ENCODE data around the gene FBLN7.
"Not testable (repeated sequence)": the region's sequence is repeated elsewhere in the genome, so short reads cannot be mapped to it uniquely, and the experiment has no call there.

FBLN7 gene, protein sequence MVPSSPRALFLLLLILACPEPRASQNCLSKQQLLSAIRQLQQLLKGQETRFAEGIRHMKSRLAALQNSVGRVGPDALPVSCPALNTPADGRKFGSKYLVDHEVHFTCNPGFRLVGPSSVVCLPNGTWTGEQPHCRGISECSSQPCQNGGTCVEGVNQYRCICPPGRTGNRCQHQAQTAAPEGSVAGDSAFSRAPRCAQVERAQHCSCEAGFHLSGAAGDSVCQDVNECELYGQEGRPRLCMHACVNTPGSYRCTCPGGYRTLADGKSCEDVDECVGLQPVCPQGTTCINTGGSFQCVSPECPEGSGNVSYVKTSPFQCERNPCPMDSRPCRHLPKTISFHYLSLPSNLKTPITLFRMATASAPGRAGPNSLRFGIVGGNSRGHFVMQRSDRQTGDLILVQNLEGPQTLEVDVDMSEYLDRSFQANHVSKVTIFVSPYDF
- long read RNA-seq, donor 1, partial matches to known transcripts = 0 of 1 reads
- long read RNA-seq, donor 1, other reads (novel, unspliced or antisense) = 0 of 1 reads
- long read RNA-seq, donor 2, partial matches to known transcripts = 0 of 2 reads
- long read RNA-seq, donor 2, other reads (novel, unspliced or antisense) = 0 of 2 reads
- long read RNA-seq, donor 3 = 0 reads
- long read RNA-seq, donor 4 = 0 reads
- long read RNA-seq, donor 5, partial matches to known transcripts = 0 of 4 reads
- long read RNA-seq, donor 5, other reads (novel, unspliced or antisense) = 0 of 4 reads
- long read RNA-seq, donor 6, transcript FBLN7-202 (8 exons, 2,301 nt) = major isoform, 5 of 5 reads
- long read RNA-seq, donor 6, partial matches to known transcripts = 0 of 5 reads
- long read RNA-seq, donor 6, other reads (novel, unspliced or antisense) = 0 of 5 reads
- long read RNA-seq, donor 7, partial matches to known transcripts = 0 of 5 reads
- long read RNA-seq, donor 7, other reads (novel, unspliced or antisense) = 0 of 5 reads
- long read RNA-seq, donor 8, partial matches to known transcripts = 0 of 2 reads
- long read RNA-seq, donor 8, other reads (novel, unspliced or antisense) = 0 of 2 reads

DNA sequence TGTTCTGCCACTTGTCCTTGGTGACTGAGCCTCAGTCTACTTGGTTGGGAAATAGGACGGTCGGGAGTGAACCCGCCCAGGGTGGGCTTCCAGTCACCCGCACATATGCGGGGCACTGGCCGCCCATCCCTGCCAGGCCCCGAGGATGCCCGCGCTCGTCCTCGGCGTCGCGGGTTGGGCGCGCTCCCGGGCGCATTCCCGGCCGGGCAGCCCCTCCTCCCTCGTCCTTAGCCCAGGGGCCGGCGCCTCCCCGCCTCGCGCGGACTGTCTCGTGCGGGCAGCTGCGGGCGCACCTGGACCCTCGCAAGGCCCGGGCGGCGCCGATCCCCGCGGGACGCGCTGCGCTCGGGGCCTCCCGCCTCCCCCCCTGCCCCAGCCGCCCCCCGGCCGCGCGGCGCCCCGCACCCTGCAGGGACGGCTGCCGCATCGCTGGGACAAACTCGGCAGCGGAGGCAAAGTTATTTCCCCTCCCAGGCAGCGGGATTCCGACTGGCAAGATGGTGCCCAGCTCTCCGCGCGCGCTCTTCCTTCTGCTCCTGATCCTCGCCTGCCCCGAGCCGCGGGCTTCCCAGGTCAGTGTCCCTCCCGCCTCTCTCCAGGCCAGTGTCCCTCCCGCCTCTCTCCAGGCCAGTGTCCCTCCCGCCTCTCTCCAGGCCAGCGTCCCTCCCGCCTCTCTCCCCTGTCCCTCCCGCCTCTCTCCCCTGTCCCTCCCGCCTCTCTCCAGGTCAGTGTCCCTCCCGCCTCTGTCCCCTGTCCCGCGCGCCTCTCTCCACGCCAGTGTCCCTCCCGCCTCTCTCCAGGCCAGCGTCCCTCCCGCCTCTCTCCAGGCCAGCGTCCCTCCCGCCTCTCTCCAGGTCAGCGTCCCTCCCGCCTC, at the start of gene FBLN7:
Gene FBLN7, plus strand, starts transcription at position 227 of the 874 bp plus-strand sequence. Its CDS starts 271 bp downstream, at position 498.
- peak; percentile 52 for DNase-seq

DNA sequence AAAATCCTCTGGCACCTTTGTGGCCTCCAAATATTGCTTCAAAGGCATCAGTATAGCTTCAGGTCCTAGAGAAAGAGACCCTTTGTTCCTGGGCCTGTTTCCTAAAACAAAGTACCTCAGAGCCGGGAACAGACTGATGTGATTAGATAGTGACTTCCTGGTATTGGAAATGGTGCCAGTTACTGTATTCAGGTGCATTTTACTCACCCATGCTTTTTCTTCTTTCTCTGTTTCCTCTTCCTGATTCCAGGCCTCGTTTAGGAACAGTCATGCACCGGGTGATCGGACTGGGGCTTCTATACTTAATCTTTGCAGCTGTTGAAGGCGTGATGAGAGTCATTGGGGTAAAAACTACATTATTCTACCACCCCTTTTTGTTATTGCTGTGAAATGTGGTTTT, 48.8 kb upstream of the FBLN7 start:
- no peak for DNase-seq

GRCh38 chr2:112092286-112093041, 45.7 kb upstream of the FBLN7 start:
- DNase-seq = no peak

- no peak for DNase-seq
These were observed 45.0 kb upstream of the FBLN7 start for GRCh38 chr2:112093216-112093615.

GRCh38 chr2:112095681-112096080, 42.5 kb upstream of the FBLN7 start:
- no peak for DNase-seq

GRCh38 chr2:112096098-112096497, 42.1 kb upstream of the FBLN7 start:
- no peak for DNase-seq

DNA sequence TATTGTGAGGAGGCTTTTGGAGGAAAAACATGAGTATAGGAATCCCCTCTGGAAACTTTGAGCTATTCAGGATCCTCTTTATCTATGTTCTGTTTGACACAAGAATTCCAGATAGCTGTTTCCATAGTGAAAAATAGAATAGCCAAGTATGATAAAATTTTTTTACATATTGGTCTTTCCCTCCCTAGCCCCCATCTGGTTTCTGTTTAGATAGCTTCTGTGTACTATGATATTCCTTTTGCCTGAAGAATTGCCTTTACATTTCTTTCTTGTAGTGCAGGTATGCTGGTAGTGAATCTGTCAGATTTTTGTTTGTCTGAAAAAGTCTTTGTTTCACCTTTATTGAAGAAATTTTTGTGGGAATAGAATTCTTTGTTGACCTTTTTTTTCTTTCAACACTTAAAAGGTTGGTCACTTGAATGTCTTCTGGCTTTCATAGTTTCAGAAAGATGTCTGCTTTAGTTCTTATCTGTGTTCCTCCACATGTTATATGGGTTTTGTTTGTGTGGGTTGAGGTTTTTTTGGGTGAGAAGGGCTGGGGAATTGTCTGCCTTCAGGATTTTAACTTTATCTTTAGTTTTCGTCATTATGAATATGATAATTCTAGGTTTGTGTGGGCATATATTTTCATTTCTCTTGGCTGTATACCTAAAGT, 29.9 kb upstream of the FBLN7 start:
- no peak for DNase-seq

- DNase-seq = no peak
These were observed 28.9 kb upstream of the FBLN7 start for GRCh38 chr2:112109278-112109677.

GRCh38 chr2:112110966-112111365, 27.2 kb upstream of the FBLN7 start:
- no peak for DNase-seq

GRCh38 chr2:112113354-112113753, 24.8 kb upstream of the FBLN7 start:
- not testable (repeated sequence) for DNase-seq

DNA sequence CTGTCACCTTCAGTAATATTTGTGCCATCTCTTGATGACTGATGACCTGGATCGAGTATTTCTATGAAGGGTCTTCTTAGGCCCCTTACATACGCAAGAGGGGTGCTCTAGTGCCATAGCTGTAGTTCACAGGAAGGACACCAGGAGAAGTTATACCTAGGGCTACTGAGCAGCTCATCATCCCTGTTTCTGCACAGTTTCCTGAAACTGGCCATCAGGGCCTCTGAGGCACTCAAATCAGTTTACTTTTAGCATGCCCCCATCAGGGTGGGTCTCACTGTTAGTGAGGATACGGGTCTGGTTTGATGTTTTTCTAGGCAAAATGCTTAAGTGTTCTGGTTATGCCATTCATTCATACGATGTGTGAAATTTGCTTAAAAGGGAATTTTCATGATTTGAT, 20.0 kb upstream of the FBLN7 start:
- DNase-seq = no peak

- DNase-seq = no peak
These were observed 16.4 kb upstream of the FBLN7 start for GRCh38 chr2:112121682-112122254.

DNA sequence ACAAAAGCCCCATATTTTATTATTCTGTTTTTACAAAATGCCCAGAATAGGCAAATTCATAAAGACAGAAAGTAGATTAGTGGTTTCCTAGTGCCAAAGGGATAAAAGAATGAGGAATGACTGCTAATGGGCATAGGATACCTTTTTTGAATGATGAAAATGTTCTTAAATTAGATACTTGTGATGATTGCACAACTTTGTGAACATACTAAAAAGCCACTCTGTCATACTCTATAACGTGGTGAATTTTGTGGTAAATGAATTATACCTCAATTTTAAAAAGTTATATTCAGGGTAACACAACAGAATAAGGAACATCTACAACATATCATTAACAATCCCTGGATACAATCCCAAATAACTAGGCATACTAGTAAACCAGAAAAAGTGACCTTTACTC, 9.1 kb upstream of the FBLN7 start:
- no peak for DNase-seq

GRCh38 chr2:112133344-112133743, 4.8 kb upstream of the FBLN7 start:
- no peak for DNase-seq

GRCh38 chr2:112134120-112134519, 4.1 kb upstream of the FBLN7 start:
- DNase-seq = no peak

DNA sequence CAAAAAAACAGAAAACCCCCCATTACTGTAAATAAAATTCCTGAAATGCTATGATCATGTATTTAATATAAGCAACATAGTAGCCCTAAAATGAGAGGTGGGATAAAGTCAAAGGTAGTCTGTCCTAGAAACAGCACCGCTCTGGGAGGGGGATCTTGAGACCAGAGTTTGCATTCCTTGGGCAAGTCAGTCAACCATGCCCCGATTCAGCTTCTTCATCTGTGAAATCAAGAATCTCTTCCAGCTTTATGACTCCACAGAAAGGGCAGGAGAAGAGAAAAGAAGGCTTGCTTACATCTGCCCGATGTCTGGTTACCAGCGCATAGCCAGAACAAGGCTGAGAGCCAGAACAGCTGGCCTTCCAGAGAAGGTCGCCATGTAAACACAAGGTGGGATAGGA, 2.1 kb upstream of the FBLN7 start:
- DNase-seq = no peak

GRCh38 chr2:112137516-112138158, 548 bp upstream of the FBLN7 start:
- DNase-seq = no peak

GRCh38 chr2:112139033-112139614, 939 bp downstream of the FBLN7 start:
- not testable (repeated sequence) for DNase-seq

DNA sequence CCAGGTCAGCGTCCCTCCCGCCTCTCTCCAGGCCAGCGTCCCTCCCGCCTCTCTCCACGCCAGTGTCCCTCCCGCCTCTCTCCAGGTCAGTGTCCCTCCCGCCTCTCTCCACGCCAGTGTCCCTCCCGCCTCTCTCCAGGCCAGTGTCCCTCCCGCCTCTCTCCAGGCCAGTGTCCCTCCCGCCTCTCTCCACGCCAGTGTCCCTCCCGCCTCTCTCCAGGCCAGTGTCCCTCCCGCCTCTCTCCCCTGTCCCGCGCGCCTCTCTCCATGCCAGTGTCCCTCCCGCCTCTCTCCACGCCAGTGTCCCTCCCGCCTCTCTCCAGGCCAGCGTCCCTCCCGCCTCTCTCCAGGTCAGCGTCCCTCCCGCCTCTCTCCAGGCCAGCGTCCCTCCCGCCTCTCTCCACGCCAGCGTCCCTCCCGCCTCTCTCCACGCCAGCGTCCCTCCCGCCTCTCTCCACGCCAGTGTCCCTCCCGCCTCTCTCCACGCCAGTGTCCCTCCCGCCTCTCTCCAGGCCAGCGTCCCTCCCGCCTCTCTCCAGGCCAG, 1.5 kb downstream of the FBLN7 start:
- not testable (repeated sequence) for DNase-seq
